KG1 (cell line): ENCODE results near the gene KRT73.

Source experiments
- DNase-seq: peaks from one replicate; lab custom pipeline; 2025; lab: John Stamatoyannopoulos, UW

The KRT73 gene

GRCh38 chr12:52645120-52645761, 26.9 kb upstream of the KRT73 start:
- no peak for DNase-seq

- no peak for DNase-seq
Measured at GRCh38 chr12:52644078-52644415, 25.7 kb upstream of the KRT73 start.

- no peak for DNase-seq
Measured at GRCh38 chr12:52643233-52644077, 25.1 kb upstream of the KRT73 start.

- no peak for DNase-seq
Measured at GRCh38 chr12:52641468-52641867, 23.1 kb upstream of the KRT73 start.

- DNase-seq, result no peak
Measured at GRCh38 chr12:52637299-52637698, 18.9 kb upstream of the KRT73 start.

DNA sequence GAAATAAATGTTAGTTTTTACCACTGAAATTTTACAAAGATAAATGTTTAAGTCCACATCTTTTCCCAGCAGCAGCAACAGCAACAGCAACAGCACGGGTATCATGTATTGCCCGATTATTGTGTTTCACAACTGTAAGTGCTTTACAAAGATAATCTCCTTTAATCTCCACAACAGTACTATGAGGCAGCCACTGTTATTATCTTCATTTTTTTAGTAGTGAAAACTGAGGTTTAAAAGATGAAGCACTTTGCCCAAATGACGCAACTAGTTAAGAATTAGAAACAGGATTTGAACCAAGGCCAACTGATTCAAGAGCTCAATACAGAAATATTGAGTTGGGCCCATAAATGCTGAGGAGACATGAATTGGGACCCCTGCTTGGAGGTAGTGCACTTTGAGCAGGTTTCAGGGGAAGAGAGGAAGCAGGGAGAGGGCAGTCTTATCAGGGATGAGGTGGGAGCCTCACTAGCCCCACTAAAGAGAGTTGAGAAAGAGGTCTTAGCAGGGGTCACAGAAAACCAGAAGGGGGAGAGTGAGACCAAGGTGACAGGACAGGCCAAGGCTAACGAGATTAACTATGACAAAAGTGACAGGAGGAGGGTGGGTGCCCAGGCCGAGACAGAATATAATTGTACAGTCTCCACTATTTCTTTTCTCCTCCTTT, 18.4 kb upstream of the KRT73 start:
- DNase-seq, result no peak

DNA sequence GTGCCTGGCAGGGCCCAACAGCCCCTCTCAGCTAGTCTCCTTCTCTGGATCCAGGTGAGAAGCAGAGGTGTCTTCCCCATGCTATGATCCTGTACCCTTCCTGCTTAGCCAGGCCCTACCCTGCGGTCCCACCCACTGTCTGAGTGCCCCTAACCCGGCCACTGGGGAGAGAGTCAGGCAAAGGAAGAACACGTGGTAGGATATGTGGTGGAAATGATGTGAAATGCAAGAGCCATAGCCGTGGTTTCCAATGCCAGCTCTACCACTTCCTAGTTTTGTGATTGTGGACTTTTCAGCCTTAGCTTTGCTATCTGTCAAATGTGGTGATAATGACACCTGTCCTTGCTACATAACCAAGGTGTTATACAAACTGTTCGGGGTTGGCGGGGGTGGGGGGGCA, 17.8 kb upstream of the KRT73 start:
- no peak for DNase-seq

DNA sequence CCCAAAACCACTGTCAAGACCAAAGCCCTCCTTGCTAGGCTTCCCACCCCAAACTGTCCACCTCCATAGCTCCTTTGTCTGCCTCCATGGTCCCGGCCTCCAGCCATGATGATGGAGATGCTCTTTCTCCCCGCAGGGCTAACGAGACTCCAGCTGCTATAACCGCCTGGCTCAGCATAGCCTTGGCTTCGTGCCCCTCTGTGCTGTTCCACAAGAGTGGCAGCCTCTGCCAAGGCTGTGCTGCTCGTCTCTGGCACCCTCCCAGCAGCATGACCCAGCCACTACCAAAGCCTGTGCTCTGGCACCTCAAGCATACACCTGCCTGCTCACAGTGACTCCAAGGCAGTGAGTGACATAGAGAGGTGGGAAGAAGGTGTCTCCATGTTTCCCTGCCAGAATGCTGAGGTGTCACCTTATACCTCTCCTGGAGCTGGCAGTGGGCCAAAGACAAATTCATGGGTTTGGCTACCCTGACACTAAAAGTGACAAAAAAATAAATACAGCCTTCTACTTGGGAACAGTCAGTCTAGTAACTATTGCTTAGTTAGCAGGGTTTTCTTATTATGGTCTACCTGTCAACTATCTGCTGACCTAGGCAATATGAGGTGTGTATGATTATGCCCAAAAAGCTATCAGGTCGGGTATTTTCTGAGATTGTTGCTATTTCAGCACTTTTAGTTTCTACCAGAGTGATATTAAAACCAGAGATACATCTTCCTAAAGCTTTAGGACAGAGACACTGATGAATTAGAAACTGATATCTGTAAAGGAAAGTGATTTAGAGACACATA, 16.1 kb upstream of the KRT73 start:
- DNase-seq, result no peak

GRCh38 chr12:52633383-52633782, 15.0 kb upstream of the KRT73 start:
- no peak for DNase-seq

DNA sequence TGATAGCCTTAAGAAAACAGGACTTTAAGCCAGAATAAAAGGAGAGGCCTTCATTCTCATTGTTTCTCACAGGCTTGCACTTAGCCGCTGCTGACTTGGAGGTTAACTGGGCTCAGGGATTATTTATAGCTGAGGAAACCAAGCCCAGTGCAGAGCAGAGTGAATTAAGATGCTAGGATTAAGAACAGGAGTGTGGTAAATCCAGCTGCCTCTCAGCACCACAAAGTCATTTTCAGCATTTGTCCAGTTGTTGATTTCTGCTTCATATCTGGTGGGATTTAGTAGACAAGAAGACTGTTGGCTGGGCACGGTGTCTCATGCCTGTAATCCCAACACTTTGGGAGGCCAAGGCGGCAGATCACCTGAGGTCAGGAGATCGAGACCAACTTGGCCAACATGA, 14.3 kb upstream of the KRT73 start:
- no peak for DNase-seq

DNA sequence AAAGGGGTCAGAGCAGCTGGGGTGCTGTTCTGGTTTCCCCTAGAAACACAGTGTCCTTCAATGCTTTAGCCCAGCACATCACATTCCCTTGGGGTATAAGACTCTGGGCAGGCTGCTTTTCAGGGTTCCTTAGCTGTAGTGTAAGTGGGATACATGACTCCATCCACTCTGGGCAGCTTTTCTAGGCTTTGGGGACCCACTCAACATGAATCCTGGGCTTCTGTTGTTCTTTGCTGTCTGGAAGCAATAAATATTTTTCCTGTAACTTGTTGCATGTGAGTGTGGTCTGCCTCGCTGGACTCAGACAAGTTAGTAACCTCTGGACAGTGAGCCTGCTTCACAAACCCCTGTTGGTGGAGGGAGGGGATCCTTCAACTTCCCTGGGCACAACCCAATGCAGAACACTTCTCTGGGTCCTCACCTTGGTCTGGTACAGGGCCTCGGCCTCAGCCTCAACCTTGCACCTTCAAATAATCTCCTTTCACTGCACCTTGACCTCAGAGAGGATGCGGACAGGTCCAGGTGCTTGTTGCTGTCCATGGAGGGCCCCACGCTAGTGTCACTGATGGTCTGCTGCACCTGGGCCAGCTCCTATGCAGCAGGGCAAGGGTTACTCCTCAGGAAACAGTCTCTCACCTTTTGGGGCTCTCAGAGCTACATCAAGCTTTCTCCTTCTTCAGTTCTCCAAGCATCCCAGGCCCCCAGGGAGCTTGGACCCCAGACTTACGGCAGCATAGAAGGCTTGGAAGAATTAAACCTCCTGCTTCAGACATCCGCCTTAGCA, 13.5 kb upstream of the KRT73 start:
- DNase-seq, result no peak

DNA sequence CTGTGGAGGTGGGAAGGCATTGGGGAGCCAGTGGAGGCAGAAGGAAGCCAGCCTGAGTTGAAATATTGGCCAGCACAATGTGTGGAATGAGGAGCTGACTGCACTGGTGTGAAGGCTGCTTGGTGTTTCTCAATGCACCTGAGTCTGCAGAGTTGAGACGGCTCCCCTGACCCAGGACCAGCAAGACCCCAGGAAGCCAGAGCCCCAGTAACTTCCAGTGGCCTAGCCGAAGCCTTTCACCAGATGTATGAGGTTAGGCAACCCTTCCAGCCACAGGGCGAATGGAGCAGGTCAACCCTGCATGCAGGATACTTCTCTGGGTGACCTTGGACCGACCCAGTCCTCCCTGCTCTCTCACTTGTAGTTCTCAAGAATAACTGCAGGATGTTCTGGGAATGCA, 12.9 kb upstream of the KRT73 start:
- no peak for DNase-seq

- DNase-seq, result no peak
Measured at GRCh38 chr12:52630599-52631200, 12.3 kb upstream of the KRT73 start.

GRCh38 chr12:52630008-52630500, 11.7 kb upstream of the KRT73 start:
- no peak for DNase-seq

- DNase-seq, result no peak
Measured at GRCh38 chr12:52629281-52630007, 11.1 kb upstream of the KRT73 start.

GRCh38 chr12:52628841-52629240, 10.5 kb upstream of the KRT73 start:
- DNase-seq, result no peak

- DNase-seq, result no peak
Measured at GRCh38 chr12:52628111-52628507, 9.8 kb upstream of the KRT73 start.

DNA sequence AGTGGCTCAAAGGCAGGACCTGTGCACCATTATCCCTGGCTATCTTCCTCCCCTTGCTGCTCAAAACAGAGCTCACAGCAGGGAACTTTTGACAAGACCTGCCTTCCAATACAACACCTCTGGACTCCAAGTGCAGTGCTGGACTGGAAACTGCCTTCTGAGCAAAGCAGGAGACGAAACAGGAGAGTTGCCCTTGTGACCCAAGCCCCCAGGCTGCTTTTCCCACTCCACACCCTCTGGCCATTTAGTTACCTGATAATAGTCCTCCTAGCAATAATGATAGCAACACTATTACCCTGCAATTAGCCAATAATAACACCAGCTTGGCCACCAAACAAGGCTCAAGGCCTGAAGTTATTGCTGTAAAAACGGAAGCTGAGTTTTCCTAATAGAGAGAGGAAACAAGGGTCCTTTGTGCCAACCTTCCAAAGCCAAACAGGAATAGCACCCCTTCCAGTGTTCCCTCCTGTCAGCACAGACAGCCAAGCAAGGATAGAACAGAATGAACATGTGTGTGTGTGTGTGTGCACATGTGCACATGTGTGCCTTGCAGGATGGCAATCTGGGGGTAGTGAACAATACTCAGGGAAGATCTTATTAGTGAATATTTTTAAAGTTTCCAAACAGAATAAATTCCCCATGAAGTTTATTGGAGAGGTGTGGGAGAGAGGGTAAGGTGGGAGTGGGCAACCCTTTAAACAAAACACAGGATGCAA, 9.2 kb upstream of the KRT73 start:
- DNase-seq, result no peak

- DNase-seq, result no peak
Measured at GRCh38 chr12:52622349-52622748, 4.0 kb upstream of the KRT73 start.

GRCh38 chr12:52618866-52619265, 507 bp upstream of the KRT73 start:
- DNase-seq, result no peak
